Activated B cell treated with CpG ODN at 0.5 μM for 24 hours (primary cell): ENCODE data around the gene TNFSF9. TPM values are rescaled to one million over a fixed set of nuclear protein-coding genes. Genes with fewer than 3 reads are reported as not detected.

Experiments used
- ATAC-seq: fragments of 200-7000 bp; cut with Tn5 transposase; one replicate; pipeline ENCODE4 v1.10.0; 2021; ENCODE audit warnings: low read depth, mild to moderate bottlenecking, moderate library complexity
- CTCF ChIA-PET: fragments of 350-600 bp; sonication (Branson Sonifier 250); formaldehyde crosslinking; loops from one replicate; lab custom pipeline; 2021; ENCODE audit warnings: antibody characterized with exemption; lab: Charles Lee
- POLR2A ChIA-PET: fragments of 350-600 bp; sonication (Branson Sonifier 250); formaldehyde crosslinking; loops from one replicate; lab custom pipeline; 2021; ENCODE audit warnings: antibody characterized with exemption; lab: Charles Lee
- DNase-seq: peaks from one replicate; pipeline ENCODE4 v3.0.0; 2022
- H3K27ac Mint-ChIP-seq: one replicate; pipeline ENCODE4 v1.8.0; 2020; ENCODE audit warnings: mixed read lengths
- H3K27me3 Mint-ChIP-seq: one replicate; pipeline ENCODE4 v1.8.0; 2021; ENCODE audit warnings: mixed read lengths
- H3K36me3 Mint-ChIP-seq: one replicate; pipeline ENCODE4 v1.8.0; 2021; ENCODE audit warnings: low read depth, mixed read lengths
- H3K4me1 Mint-ChIP-seq: one replicate; pipeline ENCODE4 v1.8.0; 2021; ENCODE audit warnings: mixed read lengths
- H3K4me3 Mint-ChIP-seq: one replicate; pipeline ENCODE4 v1.8.0; 2020; ENCODE audit warnings: mild to moderate bottlenecking, mixed read lengths
- H3K9me3 Mint-ChIP-seq: one replicate; pipeline ENCODE4 v1.8.0; 2020; ENCODE audit warnings: mixed read lengths
- CTCF ChIP-seq: fragments of 200-600 bp; IDR thresholded peaks from one replicate; pipeline ENCODE4 v1.8.0; 2022; ENCODE audit warnings: antibody characterized with exemption, mild to moderate bottlenecking
- intact Hi-C: fragments of 100-400 bp; cut with micrococcal nuclease; formaldehyde crosslinking; loops from one replicate; pipeline ENCODE4 v1.15.1; 2024
- total RNA-seq: library from RNA; stranded (reverse); gene quantifications from 2 replicates; pipeline ENCODE4 v1.2.3, GENCODE V29; 2022

TNFSF9 gene
- total RNA-seq, 1 donor from 2014 or later, result 7.1 TPM

GRCh38 chr19:6509118-6509971 is 21.5 kb upstream of the TNFSF9 start:
- Mint-ChIP-seq H3K36me3 (no peaks in the 10 kb centered on the region), H3K27ac (no peak overlapping the region), H3K4me1 (peaks cover 8% of the 10 kb centered on the region), H3K9me3 (no peaks in the 10 kb centered on the region), H3K4me3 (no peak overlapping the region), H3K27me3 (no peaks in the 10 kb centered on the region)
- ATAC-seq, result no peak
- intact Hi-C loops, result no loop called here
- ChIA-PET POLR2A (no interaction called here), CTCF (no interaction called here)
- no peak for TF ChIP-seq CTCF
- DNase-seq, result no peak

GRCh38 chr19:6510618-6511017 is 20.2 kb upstream of the TNFSF9 start:
- no peak for DNase-seq
- CTCF ChIA-PET, result no interaction called here
- intact Hi-C loops, result no loop called here
- no peaks in the 10 kb centered on the region for H3K9me3 Mint-ChIP-seq
- H3K27me3 Mint-ChIP-seq, result no peaks in the 10 kb centered on the region
- POLR2A ChIA-PET, result no interaction called here
- no peak for ATAC-seq
- H3K27ac Mint-ChIP-seq, result no peak overlapping the region
- no peak for TF ChIP-seq CTCF
- no peaks in the 10 kb centered on the region for H3K4me1 Mint-ChIP-seq
- no peak overlapping the region for H3K4me3 Mint-ChIP-seq
- H3K36me3 Mint-ChIP-seq, result no peaks in the 10 kb centered on the region

GRCh38 chr19:6514089-6514488 is 16.7 kb upstream of the TNFSF9 start:
- TF ChIP-seq CTCF, result no peak
- Mint-ChIP-seq H3K4me3 (no peak overlapping the region), H3K9me3 (no peaks in the 10 kb centered on the region), H3K36me3 (peaks cover 2% of the 10 kb centered on the region), H3K27me3 (no peaks in the 10 kb centered on the region), H3K27ac (no peak overlapping the region), H3K4me1 (peaks cover 27% of the 10 kb centered on the region)
- ATAC-seq (no peak), DNase-seq (no peak)
- POLR2A ChIA-PET, result no interaction called here
- CTCF ChIA-PET, result interaction anchor here (0.5 to 3.2 kb wide), 2 partner anchors 349 to 455 kb away, joined by 3 to 52 read pairs; no protein-coding TSS in a partner anchor
- intact Hi-C loops, result no loop called here

- no peaks in the 10 kb centered on the region for H3K27me3 Mint-ChIP-seq
- peak overlapping the region; percentile 42 for H3K27ac Mint-ChIP-seq
- TF ChIP-seq CTCF, result no peak
- ATAC-seq, result no peak
- peak overlapping the region; percentile 32 for H3K4me3 Mint-ChIP-seq
- ChIA-PET POLR2A (no interaction called here), CTCF (interaction anchor here (0.5 to 3.4 kb wide), 3 partner anchors 221 to 454 kb away, joined by 3 to 52 read pairs (median 31); no protein-coding TSS in a partner anchor)
- intact Hi-C loops, result loop anchor here (5.0 kb wide), 2 partner anchors 37 to 298 kb away; no protein-coding TSS in a partner anchor
- H3K36me3 Mint-ChIP-seq, result peaks cover 2% of the 10 kb centered on the region
- no peak for DNase-seq
- no peaks in the 10 kb centered on the region for H3K9me3 Mint-ChIP-seq
- peaks cover 37% of the 10 kb centered on the region for H3K4me1 Mint-ChIP-seq
Measured at GRCh38 chr19:6514926-6515544, 15.8 kb upstream of the TNFSF9 start.
